GM23248 (cell line): ENCODE results near the gene TEPSIN.

Experiments used
- EZH2 ChIP-seq: fragments of 200-600 bp; sonication (generic); IDR thresholded peaks from 2 replicates; pipeline ENCODE4 v1.6.1; 2018; ENCODE audit warnings: antibody characterized with exemption, mild to moderate bottlenecking; ENCODE audit not compliant: insufficient read depth, poor library complexity, severe bottlenecking
- EZH2phosphoT487 ChIP-seq: fragments of 200-600 bp; sonication (generic); IDR thresholded peaks from 2 replicates; pipeline ENCODE4 v1.6.1; 2018; ENCODE audit warnings: antibody characterized with exemption, moderate library complexity, mild to moderate bottlenecking, low read depth; ENCODE audit not compliant: insufficient read depth

- TF ChIP-seq EZH2 (no peak), EZH2phosphoT487 (no peak)
Measured at GRCh38 chr17:81233316-81233715, 5.5 kb downstream of the TEPSIN start.
